KBM-7 (cell line): Measurements from ENCODE around the gene USP25.

Experiments
- DNase-seq: peaks from one replicate; pipeline ENCODE4 v3.0.0-alpha.2; 2015
- in situ Hi-C: fragments of 300-500 bp; cut with MboI; formaldehyde crosslinking; loops from 2 replicates; pipeline ENCODE4 v1.14.3; 2020; ENCODE audit warnings: low sequenced_read_pairs, low pct_unique_long_range_greater_than_20kb, mixed read lengths

The USP25 gene

DNA sequence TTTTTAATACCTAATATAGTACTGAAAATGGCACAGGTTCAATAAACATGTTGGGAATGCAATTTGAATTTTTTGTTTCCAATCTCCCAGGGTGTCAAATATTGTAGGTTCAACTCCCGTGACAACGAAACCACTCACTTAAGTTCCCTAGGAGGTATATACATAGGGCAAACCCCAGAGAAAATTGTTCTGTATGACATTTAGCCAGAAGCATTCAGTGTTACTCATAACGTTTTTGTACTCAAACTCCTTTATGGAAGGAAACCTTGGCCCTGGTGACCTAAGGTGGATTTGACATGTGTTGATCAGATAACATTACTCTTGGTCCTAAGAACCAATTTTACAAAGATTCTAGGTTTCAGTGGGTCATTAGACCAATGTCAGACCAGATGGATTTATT, 110.6 kb downstream of the USP25 start:
- DNase-seq: no peak
- in situ Hi-C loops: no loop called here

DNA sequence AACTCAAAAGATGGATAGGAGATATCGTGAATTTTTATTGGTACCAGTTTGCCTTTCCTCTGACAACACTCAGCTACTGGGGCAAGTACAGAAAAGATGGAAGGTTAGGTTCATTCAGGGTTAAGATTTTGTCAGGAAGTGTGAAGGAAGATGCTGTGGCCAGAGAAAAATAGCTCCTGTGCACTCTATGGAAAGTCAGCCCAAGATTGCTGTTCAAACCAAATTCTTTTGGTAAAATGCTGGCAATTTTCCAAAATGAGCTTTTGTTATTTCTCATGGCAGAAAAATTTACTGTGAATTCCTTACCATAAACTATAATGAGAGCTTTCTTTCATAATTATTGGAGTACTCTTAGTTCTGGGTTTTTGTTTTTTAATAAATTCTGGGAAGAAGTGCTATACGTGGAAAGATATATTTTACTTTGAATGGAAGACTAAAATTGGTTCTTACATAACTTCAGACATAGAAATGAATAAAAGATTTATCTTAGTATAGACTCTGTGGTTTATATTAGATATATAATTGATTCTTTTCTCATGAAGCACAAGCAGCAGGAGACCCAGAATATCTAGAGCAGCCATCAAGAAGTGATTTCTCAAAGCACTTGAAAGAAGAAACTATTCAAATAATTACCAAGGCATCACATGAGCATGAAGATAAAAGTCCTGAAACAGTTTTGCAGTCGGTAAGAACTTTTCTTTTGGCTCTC, 112.2 kb downstream of the USP25 start:
- in situ Hi-C loops: no loop called here
- no peak for DNase-seq

DNA sequence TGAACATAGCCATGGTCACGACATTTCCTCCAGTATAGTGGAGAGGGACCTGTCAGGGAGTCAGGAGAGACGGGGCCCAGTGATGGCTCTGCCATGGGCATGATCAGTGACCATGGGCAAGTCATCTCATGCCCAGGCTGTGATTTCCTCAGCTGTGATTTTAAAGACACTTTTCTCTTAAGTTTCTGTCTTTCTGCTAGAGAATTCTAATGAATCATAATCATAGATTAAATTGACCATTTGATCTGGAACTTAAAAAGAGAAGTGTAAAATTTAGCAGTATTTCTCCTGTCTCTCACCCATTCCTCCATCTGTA, 112.7 kb downstream of the USP25 start:
- no peak for DNase-seq
- in situ Hi-C loops: no loop called here

DNA sequence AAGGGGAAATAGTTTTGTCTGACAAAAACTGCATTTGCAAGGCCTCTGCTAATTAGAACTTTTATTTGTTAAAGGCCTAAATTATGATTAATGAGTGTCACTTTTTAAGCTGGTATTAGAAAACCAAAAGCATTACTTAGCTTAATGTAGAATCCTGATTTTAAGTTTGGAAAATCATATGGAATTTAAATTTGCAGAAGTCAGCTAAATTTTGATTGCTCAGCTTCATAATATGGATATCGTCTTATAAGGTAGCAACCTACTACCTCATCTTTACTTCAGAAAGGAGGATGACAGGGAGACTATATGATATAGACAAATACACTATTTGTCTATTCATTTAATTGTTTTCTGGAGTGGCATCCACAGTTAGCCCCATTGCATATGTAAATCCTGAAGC, 114.0 kb downstream of the USP25 start:
- in situ Hi-C loops: no loop called here

DNA sequence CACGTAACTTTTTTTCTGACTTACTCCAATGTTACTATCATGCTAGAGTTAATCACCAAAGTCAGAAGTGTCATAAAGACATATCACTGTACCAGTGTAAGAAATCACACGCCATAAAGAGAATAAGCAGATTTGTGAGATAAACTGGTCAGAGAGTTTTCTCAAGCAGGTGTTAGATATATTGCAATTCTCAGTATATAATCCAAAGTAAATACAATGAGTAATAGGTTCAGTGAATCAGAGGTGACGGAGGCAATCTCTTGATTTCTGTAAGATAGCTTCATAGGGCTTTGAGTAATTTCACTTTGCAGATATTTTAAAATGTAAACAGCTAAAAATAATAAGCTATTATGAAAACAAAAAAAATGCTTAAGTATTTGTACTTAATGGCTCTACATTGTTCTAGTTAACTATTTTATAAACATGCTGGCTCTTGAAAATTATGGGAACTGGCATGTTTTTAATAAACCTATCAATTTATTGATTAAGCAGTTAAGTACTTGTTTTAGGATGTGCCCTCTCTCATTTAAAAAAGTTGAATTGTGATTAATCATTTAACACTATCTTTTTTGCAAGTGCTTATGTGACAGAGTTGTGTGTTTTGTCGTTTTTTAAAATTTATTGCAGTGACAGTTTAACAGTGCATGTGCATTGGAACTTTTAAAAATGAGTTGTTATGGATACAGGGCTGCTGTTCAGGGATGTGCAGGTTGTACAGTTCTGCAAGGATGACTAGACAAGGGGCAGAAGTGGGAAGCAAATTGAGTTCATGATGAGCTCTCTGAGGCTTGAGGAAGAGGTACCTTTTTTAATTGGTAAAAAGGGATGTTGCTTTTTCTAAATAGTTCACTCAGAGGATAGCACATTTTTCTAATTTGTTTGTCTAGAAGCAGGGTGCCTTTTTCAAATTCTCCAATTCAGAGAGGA, 119.1 kb downstream of the USP25 start:
- in situ Hi-C loops: no loop called here
- DNase-seq: no peak

More for the DNA sequence above, 114.0 kb downstream of the USP25 start:
- DNase-seq: no peak

DNA sequence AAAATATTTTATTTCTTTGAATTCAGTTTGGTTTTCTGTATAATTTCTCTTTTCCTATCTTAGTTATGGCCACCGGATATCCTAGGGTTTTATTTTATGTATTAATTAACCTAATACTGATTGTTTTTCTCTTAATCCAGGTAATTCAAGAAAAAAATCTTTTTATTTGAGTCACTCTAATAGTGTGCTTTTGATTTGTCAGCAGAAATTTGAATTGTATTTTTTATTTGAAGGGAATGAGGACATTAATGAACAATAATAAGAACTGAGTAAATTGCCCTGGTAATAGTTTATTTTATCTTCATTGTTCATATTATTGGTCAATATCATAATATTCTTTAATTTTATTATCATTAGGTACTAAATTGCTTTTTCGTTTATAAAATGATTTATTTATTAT, 120.1 kb downstream of the USP25 start:
- in situ Hi-C loops: no loop called here
- no peak for DNase-seq

DNA sequence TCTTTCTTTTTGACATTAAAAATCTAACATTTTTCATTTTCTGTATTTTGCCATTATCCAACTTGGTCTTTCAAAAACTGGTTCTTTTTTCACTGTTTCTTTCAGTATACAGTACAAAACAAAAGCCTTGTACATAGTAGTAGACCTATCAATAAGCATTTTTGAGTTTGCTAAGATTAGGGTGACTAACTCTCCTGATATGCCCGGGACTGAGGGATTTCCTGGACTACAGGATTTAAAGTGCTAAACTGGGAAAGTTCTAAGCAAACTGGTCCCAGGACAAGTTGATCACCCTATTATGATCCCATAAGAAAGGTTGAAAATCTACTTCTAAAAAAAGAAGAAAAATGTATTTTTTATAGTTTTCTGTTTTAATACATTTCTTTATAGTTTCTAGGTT, 120.9 kb downstream of the USP25 start:
- in situ Hi-C loops: no loop called here
- DNase-seq: no peak

DNA sequence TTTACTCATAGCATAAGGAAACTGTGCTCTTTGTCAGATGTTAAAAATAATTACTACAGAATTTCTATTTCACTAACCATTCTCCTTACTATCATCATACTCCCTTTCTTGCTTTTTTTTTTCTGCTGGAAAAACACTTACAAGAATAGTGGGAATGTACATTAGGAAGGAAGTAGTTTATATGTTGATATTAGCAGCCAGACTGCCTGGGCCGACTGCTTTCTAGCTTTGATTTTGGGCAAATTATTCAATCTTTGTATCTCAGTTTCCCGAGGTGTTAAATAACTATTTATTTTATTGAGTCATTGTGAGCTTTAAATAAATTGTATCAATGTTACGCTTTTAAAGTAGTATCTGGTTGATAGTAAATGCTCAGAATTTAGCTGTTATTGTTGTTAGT, 122.4 kb downstream of the USP25 start:
- DNase-seq: no peak
- in situ Hi-C loops: no loop called here

DNA sequence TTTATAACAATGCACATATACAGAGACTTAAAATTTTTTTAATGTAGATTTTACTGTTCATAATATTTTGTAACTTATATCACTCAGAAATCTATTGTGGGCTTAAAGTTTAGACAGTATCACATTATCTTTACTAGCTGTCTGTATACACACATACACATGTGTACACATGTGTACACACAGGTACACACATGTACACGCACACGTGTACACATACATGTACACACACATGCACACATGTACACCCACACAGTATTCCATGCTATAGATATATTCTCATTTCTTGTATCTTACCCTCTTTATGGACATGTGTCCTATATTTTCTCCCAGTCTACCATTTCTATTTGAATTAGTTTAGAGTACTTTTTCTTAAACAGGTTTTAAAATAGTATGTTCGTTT, 123.3 kb downstream of the USP25 start:
- in situ Hi-C loops: no loop called here
- DNase-seq: no peak

DNA sequence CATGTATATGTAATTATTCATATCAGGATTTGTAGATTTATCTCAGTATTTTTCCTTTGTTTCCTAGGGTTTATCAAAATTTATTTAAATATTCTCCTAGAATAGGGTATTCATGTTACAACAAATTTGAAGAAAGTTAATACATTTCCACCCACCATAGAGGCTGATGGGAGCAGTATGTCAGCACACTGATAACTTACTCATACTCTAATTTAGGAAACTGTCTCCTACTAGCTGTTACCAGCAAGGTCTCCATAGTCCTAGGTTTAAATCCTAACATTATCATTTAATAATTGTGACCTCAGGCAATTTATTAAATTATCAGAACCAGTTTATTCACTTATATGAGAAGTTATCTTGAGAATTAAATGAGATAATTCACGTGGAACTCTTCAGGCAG, 127.0 kb downstream of the USP25 start:
- DNase-seq: no peak
- in situ Hi-C loops: no loop called here

DNA sequence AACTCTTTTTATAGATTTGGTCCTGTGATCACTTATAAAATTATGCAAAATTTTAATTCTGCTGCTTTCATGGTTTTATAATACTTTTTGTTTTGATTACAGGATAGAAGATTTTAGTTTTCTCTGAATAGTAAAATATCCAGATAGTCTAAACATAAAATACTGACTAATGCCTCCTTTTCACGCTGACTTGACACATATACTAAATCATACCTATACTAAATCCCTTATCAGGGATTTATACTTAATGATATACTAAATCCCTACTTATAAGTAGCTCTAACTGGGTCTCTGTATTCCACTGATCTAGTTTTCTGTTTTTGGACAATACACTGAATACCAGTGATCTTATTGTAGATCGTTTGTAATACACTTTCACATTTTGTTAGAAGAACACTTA, 128.0 kb downstream of the USP25 start:
- no peak for DNase-seq
- in situ Hi-C loops: no loop called here

DNA sequence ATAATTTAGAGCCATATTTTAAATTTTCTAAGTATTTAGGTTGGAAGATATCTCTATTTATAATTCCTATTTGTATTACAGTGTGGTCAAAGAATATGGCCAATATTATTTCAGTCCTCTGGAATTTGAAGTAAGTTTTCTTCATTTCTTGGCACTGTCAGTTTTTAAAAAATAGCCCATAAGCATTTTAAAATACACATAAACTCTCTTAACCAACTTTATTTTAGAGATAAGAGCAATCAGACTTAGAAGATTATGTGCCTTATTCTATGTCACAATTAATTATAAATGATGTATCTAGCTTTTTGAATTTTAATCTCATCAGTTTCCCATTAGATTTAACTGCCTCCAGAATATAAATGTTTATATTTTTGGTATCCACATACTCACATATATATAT, 130.8 kb downstream of the USP25 start:
- in situ Hi-C loops: no loop called here
- no peak for DNase-seq

DNA sequence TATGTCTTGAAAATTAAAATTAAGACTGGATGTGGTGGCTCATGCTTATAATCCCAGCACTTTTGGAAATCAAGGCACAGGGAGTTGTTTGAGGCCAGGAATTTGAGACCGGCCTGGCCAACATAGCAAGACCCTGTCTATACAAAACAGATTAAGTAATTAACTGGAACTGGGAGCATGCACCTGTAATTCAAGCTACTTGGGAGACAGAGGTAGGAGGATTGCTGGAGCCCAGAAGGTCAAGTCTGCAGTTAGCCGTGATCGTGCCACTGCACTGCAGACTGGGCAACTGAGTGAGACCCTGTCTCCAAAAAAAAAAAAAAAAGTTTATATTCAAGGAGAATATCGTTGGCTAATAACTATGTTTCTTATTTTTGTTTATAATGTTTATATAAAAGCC, 139.2 kb downstream of the USP25 start:
- in situ Hi-C loops: no loop called here
- DNase-seq: no peak

DNA sequence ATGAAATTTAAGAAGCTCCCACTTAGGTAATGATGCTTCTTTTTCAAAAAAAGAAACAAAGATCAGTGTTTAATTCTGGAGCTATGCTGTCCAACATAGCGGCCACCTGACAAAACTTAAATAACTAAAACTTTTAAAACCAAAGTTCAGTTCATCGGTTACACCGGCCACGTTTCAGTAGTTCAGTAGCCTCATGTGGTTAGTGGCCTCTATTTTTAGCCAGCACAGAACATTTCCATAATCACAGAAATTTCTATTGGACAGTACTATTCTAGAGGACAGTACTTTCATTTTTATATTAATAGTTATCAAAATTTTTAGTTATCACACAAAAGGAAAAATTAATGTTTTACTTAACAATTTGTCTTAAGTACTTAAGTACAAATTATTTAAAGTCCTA, 141.0 kb downstream of the USP25 start:
- in situ Hi-C loops: no loop called here
- no peak for DNase-seq

DNA sequence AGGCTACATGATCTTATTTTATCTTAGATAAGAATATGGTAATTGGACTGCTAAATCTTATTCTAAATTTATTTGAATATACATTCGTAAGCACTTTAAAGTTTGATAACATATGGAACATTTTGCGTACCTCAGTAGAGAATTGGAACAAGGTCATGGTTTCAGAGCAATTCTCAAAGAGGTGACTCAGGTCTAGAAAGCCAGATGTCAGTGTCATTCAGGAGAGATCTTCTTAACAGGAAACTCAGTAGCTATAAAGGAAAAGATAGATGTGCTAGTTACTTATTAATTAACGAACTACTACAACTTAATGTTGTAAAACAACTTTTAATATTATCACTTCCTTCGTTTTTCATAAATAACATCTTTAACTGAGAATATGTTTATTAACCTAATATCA, 142.5 kb downstream of the USP25 start:
- in situ Hi-C loops: no loop called here
- DNase-seq: no peak

DNA sequence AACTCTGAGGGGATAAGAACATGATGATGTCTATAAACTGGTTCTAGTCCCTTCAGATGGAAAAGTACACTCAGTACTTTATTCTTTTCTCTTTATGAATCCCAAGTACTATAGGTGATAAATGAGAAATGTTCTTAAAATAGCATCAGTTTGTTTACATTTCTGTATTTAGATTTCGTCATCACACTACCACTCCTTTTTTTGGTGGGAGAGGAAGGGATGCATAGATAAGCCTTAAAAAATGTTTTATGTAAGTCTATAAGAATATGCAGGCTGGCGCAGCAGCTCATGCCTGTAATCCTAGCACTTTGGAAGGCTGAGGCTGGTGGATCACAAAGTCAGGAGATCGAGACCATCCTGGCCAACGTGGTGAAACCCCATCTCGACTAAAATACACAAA, 144.8 kb downstream of the USP25 start:
- in situ Hi-C loops: no loop called here
- no peak for DNase-seq

DNA sequence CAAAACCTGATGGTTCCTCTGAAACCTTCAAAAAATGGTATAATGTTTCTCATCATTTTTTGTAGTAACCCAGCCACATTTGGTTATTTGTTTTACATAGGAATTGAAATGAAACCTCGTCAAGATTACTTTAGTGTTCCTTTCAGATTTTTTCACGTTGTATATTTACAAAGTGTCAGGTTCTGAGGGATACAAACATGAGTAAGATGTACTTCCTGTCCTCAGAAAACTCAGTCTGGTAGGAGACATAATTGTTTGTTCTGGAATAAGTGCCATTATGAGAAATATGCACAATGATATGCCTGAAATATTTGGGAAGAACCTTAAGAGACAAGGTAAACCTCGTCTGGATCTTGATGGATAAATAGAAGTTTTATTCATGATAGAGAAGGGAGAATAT, 145.5 kb downstream of the USP25 start:
- in situ Hi-C loops: no loop called here
- no peak for DNase-seq

DNA sequence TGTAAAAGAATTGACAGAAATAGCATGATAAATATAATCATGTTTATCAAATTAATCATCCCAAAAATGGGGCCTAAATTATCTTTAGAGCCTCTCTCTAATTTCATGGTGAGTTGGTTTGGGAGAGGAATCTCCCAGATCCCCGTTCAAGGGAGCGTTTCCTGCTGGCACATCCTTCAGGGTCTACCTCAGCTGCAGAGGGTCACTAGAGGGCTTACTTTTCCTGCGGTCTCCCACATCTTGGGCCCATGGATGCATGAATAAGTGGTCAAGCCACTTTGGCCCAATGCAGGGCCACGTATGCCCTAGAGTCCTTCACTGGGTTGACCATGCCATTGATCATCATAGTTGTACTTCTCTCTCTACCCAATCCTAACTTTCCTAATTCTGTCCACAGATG, 164.1 kb downstream of the USP25 start:
- in situ Hi-C loops: no loop called here

DNA sequence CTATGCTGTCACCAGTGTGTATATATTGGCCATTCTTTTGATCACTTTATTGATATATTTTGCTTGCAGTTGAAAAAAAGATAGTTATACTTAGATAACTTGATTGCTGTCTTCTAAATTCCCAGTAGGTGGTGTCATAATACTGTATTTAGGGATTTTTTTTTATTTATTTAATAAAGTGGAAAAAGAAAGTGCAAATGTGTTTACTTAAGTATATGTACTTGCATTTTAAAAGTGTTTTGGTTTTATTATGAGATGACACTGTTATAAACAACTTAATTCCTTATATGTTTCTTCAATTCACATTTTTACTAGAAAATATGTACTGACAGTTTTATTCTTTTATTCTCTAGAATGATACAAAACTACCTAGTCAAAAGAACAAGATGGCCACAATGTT, 164.8 kb downstream of the USP25 start:
- in situ Hi-C loops: no loop called here
- no peak for DNase-seq

More for the DNA sequence above, 164.1 kb downstream of the USP25 start:
- DNase-seq: no peak

DNA sequence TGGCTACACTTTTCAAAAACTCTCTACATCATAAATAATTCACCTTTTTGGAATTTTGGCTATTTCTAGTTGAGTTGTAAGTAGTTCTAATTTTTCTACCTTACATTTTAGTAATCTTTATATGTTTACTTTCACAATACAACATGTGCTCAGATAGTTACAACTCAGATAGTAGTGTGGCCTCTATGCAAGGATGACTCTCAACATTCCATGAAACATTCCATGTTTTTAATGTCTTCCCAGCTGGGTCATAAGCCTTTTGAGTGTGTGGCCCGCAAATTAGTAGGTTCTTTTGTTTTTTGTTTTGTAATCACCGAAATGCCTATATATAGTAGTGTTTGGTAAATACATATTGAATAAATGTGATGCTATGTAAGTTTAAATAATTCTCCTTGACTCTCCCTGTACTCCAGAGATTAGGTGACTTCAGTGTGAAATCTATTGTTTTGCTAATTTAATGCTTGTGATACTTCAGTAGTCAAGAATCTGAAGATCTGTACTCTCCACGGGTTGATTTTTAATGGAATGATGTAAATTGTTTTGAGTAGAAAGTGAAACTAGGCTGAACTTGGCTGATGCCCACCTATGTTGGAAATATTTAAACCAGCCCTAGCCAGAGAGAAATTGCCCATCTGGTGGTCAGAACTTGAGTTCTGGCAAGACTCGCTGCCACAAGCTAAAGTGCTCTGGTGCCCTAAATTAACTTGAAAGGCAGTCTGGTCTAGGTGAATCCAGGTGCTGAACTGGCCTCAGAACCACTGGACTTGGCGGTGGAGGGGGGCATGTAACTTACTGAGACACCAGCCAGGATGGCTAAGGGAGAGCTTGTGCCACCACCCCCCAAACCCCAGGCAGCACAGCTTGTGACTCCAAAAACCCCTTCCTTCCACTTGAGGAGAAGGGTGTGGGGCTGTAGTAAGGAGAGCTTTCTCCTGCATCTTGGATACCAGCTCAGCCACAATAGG, 165.6 kb downstream of the USP25 start:
- in situ Hi-C loops: no loop called here
- no peak for DNase-seq
